CD4-positive, alpha-beta T cell treated with Interleukin-17A for 4 hours (primary cell): Measurements from ENCODE around the gene FCSK.

Source experiments
- DNase-seq: peaks from one replicate; pipeline ENCODE4 v3.0.0-alpha.2; 2020; ENCODE audit warnings: mixed read lengths

The FCSK gene

DNA sequence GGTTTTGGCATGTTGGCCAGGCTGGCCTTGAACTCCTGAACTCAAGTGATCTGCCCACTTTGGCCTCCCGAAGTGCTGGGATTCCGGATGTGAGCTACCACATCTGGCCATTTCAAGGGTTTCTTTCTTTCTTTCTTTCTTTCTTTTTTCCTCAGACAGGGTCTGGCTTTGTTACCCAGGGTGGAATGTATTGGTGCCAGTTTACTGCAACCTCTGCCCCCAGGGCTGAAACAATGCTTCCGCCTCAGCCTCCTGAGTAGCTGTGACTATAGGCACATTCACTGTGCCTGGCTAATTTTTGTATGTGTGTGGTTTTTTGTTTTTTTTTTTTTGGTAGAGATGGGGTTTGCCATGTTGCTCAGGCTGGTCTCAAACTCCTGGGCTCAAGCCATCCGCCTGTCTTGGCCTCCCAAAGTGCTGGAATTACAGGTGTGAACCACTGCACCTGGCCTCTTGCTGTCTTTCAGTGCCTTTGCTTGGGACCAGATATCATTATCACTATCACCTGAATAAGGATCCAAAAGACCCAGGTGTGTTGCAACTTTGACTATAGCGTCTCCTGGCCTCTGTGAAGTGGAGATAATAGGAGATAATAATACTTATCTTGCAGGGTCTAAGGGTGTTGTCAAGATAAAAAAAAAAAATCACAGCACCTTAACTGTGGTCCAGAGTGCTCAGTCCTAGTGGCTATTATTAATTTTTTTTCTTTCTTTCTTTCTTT is 3.2 kb downstream of the FCSK start:
- no peak for DNase-seq

DNA sequence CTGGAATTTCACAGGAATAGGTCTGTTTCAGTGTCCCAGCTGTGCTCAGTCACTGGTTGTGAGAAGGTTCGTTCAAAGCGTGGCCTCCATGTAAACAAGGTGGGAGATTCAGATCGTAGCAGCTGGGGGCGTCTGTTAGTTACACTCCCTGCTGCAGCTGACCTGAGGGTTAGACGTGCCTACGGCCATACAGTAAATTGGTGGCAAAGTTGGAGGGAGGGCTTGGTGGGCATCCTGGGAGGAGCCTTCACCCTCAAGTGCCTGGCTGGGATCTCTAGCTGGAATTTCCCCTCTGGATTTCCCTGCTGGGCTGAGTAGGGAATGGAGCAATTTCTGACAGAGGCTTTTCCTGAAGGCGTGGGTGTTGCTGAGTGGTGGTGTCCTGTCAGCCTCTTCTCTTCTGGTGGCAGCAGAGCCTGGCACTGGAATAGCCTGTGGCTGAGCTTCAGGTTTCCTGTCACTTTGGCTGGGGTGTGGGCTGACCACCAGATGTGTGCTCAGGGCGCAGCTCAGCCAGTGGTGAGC is 6.4 kb downstream of the FCSK start:
- DNase-seq, result no peak

DNA sequence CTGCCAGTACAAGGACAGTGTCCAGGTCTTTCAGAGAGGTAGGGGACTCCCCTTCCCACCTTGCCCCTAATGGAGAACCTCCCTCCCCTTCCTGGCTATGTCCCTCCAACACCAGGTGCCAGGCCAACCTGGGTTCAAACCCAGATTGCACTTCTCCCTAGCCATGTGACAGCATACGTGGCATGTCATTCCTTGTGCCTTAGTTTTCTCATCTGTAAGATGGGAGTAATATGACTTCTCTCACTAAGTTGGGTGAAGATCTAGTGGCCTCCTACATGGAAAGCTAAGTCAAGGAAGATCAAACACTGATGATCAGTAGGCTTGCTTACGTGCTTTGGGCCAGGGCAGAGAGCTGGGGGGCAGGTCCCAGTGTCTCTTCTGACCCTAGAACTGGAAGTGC is 8.8 kb downstream of the FCSK start:
- DNase-seq, result no peak

DNA sequence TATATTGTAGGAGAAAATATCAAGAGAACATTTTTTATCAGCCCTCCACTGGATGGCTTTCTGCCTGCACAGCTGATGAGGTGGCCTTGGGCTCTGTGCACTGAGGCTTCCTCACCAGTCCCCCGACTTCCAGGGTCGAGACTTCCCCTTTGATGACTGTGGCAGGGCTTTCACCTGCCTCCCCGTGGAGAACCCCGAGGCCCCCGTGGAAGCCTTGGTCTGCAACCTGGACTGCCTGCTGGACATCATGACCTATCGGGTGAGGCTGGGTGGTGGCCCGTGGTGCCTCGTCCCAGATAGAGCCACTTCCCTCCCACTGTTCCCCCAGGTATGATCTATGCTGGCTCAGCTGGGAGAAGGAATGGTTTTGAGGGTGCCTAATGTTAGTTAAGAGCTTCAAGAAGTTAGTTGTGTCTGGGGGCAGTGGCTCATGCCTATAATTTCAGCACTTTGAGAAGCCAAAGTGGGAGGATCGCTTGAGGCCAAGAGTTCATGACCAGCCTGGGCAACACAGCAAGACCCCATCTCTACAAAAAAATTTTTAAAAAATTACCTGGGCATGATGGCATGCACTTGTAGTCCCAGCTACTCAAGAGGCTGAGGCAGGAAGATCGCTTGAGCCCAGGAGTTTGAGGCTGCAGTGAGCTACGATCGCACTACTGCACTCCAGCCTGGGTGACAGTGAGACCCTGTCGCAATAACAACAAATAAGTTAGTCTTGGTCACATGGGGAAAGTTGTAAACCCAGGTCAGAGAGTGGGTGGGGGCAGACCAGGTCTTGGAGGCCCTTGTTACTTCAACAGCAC is 11.8 kb downstream of the FCSK start:
- DNase-seq, result no peak

DNA sequence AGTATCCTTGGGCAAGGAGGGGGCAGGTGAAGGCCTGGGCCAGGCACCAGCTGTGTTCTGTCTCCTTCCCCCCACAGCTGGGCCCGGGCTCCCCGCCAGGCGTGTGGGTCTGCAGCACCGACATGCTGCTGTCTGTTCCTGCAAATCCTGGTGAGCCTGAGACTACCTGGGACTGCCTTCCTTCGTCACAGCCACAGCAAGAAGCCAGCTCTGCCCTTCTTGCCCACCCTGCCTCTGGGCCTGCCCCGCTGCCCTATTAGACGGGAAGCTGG is 12.3 kb downstream of the FCSK start:
- DNase-seq, result no peak

DNA sequence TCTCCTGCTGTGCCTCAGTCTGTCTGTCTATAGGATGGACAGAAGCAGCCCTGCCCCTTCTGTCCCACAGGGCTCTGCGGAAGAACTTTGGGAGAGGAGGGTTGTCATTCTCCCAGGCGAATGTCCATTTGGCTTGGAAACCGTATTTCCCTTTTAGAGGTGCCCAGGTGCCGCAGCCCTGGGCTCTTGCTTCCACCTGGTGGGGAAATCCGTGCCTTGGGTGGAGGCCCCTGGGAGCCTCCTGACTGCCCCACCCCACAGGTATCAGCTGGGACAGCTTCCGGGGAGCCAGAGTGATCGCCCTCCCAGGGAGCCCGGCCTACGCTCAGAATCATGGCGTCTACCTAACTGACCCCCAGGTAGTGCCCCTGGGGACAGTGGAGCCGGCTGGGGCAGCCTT is 12.7 kb downstream of the FCSK start:
- DNase-seq, result peak; percentile 25

DNA sequence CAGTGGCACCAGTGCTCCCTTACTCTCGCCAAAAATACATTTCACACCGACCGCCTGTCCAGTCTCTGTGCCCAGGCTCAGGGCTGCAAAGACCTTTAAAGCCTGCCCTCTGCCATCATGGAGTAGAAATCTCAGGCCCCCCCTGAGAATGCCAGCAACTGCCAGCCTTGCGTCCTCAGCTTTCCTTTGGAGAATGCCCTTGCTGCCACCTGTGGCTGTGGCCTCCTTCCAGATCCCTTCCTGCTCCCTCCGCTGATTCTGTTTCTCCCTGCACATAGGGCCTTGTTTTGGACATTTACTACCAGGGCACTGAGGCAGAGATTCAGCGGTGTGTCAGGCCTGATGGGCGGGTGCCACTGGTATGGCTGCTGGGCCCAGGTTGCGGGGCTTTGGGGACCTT is 13.2 kb downstream of the FCSK start:
- no peak for DNase-seq

DNA sequence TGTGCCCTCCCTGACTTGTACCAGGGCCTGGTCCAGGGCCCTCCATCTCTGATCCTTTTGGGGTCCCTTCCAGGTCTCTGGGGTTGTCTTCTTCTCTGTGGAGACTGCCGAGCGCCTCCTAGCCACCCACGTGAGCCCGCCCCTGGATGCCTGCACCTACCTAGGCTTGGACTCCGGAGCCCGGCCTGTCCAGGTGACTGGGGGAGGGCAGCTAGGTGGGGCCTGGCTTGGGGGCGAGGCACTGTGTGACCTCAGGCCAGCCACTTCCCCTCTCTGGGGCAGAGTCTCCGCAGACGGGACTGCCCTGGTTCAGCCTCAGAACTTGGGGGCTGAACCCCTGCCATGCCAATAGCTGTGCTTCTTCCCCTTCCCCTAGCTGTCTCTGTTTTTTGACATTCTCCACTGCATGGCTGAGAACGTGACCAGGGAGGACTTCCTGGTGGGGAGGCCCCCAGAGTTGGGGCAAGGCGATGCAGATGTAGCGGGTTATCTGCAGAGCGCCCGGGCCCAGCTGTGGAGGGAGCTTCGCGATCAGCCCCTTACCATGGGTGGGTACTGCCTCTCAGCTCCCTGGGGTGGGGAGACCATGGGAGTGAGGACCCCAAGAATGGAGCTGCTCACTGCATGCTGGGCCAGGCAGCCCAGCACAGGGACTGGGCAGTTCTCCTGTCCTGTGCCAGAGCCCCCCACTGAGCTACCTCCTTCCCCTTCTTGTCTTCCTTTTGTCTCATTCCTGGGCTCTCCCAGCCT is 14.6 kb downstream of the FCSK start:
- no peak for DNase-seq

DNA sequence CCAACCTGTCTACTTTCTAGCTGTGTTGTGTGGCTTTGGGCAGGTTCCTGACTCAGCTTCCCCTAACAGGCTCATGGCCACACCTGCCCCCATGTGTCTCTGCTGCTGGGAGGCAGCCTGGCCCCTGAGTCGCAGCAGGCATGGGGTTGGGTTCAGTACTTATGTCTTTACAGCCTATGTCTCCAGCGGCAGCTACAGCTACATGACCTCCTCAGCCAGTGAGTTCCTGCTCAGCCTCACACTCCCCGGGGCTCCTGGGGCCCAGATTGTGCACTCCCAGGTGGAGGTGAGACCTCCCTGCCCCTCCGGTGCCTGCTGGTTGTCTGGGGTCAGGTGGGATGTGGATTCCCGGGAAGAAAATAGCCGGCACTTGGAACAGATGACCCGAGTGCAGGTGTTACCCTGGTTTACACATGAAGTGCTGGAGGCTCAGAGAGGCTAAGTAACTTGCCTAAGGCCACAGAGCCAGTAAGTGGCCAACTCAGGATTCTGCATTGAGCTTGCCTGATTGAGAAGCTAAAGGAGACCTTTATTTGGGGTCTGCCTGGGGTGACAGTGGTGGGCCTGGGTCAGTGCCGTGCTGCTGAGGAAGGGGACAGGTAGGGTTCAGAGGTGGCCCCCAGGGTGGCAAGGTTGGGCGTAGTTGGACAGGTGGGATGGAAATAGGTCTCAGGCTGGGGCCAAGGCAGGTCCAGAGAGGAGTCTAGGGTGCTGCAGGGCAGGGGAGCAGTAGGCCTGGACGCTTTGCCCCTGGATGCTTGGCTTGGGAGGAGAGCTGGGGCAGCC is 15.9 kb downstream of the FCSK start:
- no peak for DNase-seq

DNA sequence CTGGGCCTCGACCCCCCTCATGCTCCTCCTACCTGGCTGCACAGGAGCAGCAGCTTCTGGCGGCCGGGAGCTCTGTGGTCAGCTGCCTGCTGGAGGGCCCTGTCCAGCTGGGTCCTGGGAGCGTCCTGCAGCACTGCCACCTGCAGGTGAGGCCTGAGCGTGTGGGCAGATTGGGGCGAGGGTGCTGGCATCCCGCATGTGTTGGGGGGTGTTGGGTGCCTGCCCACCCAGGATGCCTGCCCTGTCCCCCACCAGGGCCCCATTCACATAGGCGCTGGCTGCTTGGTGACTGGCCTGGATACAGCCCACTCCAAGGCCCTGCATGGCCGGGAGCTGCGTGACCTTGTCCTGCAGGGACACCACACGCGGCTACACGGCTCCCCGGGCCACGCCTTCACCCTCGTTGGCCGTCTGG is 16.5 kb downstream of the FCSK start:
- DNase-seq, result peak; percentile 19

DNA sequence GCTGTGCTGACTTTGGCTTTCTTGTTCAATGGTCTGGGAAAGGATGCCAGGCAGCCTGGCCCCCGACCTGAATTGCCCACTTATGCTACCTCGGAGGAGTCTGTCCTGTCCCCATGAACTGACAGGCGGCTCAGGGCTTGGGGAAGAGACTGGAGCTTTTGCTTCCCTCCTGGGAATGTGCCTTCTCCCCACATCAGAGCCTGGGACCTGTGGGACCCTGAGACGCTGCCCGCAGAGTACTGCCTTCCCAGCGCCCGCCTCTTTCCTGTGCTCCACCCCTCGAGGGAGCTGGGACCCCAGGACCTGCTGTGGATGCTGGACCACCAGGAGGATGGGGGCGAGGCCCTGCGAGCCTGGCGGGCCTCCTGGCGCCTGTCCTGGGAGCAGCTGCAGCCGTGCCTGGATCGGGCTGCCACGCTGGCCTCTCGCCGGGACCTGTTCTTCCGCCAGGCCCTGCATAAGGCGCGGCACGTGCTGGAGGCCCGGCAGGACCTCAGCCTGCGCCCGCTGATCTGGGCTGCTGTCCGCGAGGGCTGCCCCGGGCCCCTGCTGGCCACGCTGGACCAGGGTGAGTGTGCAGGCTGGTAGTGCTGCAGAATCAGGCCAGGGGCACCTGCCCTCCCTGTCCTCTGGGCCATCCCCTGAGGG is 18.5 kb downstream of the FCSK start:
- DNase-seq, result no peak

DNA sequence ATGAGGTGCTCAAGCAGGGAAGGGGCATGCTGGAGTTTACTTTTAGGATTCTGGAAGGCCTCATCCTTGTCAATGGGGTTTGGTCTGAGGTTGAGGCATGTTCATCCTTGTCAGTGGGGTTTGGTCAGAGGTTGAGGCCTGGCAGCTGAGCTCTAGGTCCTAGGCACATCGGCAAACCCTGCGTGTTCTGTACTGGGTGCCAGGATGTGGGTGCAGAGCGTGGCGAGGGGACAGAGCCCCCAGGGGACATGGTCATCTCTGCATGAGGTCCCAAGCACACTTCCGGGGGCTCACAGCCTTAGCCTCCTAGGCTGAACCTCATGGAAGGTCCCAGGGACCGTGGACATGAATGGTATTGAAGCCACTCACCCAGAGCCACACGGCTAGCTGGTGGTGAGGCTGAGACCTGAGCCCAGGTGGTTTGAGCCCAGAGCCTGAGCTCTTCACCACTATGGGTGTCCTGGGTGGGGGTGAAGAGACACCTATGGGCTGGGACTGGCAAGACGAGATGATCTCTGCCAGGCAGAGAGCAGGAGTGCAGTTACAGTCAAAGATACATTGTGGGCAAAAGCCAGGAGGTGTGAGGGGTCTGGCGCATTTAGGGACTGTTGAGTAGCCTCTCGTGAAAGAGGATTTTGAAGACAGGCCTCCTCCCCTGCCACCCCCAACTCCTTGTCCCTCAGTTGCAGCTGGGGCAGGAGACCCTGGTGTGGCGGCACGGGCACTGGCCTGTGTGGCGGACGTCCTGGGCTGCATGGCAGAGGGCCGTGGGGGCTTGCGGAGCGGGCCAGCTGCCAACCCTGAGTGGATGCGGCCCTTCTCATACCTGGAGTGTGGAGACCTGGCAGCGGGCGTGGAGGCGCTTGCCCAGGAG is 19.3 kb downstream of the FCSK start:
- DNase-seq, result peak; percentile 12

DNA sequence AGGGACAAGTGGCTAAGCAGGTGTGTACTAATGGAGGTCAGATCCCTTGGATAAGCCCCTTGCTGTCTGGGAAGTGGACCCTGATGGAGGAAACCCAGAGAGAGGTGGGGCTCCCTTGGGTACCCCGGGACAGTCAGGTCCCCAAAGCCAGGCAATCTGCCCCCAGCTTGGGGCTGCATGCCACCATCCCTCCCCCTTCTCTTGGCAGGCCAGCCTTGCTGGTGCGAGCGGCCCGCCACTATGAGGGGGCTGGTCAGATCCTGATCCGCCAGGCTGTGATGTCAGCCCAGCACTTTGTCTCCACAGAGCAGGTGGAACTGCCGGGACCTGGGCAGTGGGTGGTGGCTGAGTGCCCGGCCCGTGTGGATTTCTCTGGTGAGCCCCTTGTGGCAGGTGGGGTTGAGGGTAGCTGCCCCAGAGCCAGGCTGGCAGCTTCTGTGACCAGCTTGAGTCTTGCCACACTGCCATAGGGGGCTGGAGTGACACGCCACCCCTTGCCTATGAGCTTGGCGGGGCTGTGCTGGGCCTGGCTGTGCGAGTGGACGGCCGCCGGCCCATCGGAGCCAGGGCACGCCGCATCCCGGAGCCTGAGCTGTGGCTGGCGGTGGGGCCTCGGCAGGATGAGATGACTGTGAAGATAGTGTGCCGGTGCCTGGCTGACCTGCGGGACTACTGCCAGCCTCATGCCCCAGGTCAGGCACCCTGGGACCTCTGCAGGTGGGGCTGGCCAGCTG is 20.1 kb downstream of the FCSK start:
- DNase-seq, result no peak

DNA sequence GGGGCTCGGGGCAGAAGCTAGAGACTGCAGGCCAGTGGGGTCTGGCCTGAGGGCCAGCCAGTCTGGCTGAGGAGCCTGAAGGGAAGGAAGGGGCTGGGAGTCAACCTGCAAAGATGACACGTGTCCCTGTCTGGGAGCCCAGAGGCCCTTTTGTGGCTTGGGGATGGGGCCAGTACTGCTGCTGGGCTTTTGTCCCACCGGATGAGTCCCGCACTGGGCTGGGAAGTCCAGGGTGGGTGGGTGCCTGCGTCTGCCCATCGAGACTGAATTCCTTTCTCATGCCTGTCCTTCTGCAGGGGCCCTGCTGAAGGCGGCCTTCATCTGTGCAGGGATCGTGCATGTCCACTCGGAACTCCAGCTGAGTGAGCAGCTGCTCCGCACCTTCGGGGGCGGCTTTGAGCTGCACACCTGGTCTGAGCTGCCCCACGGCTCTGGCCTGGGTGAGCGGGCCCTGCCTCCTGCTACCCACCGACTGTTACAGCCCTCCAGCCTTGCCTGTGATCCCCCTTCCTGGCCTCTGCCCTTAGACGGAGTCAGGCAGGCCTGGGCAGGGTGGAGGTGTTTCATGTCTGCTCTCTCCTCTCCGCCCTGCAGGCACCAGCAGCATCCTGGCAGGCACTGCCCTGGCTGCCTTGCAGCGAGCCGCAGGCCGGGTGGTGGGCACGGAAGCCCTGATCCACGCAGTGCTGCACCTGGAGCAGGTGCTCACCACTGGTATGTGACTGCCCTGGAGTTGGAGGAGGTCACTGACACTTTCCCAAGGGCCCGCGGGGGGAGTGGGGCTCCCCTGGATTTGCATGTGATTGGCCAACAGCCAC is 20.9 kb downstream of the FCSK start:
- DNase-seq, result no peak

DNA sequence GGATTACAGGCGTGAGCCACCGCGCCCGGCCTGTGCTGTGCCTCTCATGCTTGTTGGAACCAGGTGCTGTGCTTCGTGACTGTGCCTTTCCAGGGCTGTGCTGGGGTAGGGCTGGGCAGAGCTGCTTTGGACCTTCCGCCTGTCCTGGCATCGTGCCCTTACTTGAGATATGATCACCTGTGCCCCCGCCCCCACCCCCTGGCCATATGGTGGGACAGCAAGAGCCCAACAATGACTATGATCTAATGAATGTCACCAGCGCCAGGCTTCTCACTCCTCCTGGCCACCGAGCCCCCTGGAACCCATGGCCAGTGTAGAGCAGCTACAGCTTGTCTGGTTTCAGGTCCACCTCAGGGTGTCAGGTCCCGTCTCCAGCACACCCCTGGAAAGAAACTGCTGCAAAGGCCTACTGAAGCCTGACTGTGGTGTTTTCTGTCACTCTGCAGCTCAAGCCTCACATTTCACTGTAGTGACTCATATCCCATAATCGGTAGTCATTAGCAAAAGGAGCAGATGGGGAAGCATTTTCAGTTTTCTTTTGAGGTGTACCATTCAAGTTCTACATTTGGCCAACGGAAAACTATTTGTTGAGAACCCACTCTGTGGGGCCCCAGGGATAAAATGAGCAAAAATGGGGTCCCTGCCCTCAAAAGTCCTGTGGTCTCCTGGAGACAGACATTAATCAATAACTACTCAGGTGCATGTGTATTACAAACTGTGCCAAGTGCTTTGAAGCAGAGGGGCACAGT is 22.1 kb downstream of the FCSK start:
- no peak for DNase-seq

DNA sequence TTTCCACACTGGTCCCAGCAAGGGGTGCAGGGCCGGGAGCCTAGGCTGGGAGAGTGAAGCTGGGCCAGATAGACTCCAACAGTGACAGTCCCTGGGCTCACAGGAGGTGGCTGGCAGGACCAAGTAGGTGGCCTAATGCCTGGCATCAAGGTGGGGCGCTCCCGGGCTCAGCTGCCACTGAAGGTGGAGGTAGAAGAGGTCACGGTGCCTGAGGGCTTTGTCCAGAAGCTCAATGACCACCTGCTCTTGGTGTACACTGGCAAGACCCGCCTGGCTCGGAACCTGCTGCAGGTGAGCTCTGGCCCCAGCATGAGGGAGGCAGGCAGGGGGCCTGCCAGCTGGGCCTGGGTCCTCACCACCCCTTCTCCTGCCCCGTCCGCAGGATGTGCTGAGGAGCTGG is 23.8 kb downstream of the FCSK start:
- DNase-seq, result no peak

DNA sequence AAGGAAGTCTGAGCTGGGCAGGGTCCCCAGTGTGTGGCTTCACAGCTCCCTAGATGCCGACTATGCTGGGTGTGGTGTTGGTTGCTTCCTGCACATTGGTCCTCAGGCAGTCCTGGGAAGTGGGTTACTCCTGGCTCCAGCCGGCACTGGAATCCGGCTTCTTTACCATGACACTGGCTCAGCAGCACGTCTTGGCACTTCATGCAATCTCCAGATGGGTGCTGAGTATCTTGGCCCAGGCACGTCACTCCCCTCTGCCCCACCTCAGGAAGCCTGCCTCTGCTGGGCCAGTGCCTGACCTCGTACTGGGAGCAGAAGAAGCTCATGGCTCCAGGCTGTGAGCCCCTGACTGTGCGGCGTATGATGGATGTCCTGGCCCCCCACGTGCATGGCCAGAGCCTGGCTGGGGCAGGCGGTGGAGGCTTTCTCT is 24.5 kb downstream of the FCSK start:
- no peak for DNase-seq

DNA sequence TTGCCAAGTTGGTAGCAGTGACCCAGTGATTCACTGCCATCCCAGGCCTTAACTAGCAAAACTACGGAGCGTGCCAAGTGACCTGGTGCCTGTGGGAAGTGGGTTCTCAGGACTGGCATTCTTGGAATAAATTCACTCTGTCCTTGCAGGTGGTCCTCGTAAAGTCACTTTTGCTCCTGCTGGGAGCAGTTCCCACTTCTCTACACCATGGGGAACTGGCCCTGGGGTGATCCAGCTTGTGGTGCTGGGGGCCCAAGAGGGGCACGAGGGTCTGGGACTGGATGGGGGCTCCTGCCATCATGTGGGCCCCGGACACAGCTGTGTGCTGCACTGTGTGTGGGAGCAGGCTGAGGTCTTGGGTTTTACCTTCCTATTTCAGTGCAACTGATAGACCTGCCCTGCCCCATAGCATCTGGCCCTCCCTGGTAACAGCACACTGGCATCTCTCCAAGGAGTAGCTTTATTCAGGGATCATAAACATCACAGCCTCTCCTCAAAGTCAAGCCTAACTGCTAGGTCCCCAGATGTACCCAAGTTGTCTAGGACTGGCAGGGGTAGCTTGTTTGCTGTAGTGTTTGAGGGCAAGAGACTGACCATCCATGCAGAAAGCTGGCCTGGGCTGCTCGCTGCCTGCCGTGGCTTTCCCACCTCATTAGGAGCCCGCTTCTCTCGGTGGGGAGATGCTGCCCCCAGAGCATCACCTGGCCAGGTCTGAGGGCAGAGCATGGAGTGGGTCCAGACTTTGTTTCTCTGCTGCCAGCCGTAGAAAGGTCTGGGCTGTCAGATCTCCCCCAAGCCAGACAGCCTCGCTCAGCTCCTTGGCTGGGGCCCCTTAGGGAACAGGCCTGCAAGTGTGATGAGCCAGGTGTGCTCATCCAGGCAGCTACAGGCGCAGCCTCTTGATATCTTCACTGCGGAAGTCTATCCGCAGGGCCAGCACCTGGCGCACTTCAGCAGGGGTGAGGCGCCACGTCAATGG is 26.0 kb downstream of the FCSK start:
- no peak for DNase-seq
